Panc1 (cell line): ENCODE measurements around the gene SLC9A1. TPM values are rescaled to one million over a fixed set of nuclear protein-coding genes. Genes with fewer than 3 reads are reported as not detected.

Experiments
- ATAC-seq: fragments of 200-7000 bp; cut with Tn5 transposase; 2 replicates; pipeline ENCODE4 v1.9.1; 2020; ENCODE audit warnings: mild to moderate bottlenecking, moderate library complexity
- BruUV-seq: library from RNA; stranded (reverse); fragments of 400-500 nt; replicated peaks from 2 replicates; lab custom pipeline; 2021; lab: Mats Ljungman, UMichigan
- CTCF ChIA-PET: fragments of 300-600 bp; sonication (Branson Sonifier 250); formaldehyde crosslinking; loops from one replicate; lab custom pipeline; 2022; ENCODE audit warnings: antibody characterized with exemption; lab: Charles Lee
- POLR2A ChIA-PET: fragments of 300-600 bp; sonication (Branson Sonifier 250); formaldehyde crosslinking; loops from one replicate; lab custom pipeline; 2022; ENCODE audit warnings: antibody characterized with exemption; lab: Charles Lee
- DNase-seq: peaks from one replicate; pipeline ENCODE4 v3.0.0-alpha.2; 2010; ENCODE audit warnings: low read depth, low spot score
- H3K27ac ChIP-seq: 2 replicates; pipeline ENCODE4 v1.5.1; 2011; ENCODE audit warnings: mild to moderate bottlenecking, low read length, inconsistent platforms
- H3K27me3 ChIP-seq: fragments of 200-500 bp; sonication (Bioruptor generic); 2 replicates; pipeline ENCODE4 v1.6.0; 2014; ENCODE audit warnings: low read length, inconsistent platforms; ENCODE audit not compliant: control insufficient read depth, insufficient read depth
- H3K36me3 ChIP-seq: fragments of 200-500 bp; sonication (Bioruptor generic); 2 replicates; pipeline ENCODE4 v1.5.1; 2014; ENCODE audit warnings: inconsistent platforms, mild to moderate bottlenecking, low read length, moderate library complexity; ENCODE audit not compliant: control insufficient read depth, insufficient read depth
- H3K4me1 ChIP-seq: 2 replicates; pipeline ENCODE4 v1.5.1; 2011; ENCODE audit warnings: inconsistent platforms, mild to moderate bottlenecking, low read length, moderate library complexity; ENCODE audit not compliant: control insufficient read depth, insufficient read depth
- H3K4me3 ChIP-seq, 2 experiments: 2 replicates each; pipeline ENCODE4 v1.5.1; 2011 to 2012; ENCODE audit warnings: low read depth in 2 of 2, low read length in 2 of 2, mild to moderate bottlenecking in 2 of 2, inconsistent platforms in 1 of 2, moderate library complexity in 1 of 2
- H3K9me3 ChIP-seq: fragments of 200-500 bp; sonication (Bioruptor generic); 2 replicates; pipeline ENCODE4 v1.5.1; 2014; ENCODE audit warnings: low read depth, mild to moderate bottlenecking, inconsistent platforms, low read length, moderate library complexity; ENCODE audit not compliant: control insufficient read depth, insufficient read depth
- POLR2AphosphoS5 ChIP-seq: IDR thresholded peaks from 2 replicates; pipeline ENCODE4 v1.6.1; 2012; ENCODE audit warnings: mild to moderate bottlenecking, low read depth, low read length, moderate library complexity
- SIN3A ChIP-seq: IDR thresholded peaks from 2 replicates; pipeline ENCODE4 v1.6.1; 2012; ENCODE audit warnings: low read depth, mild to moderate bottlenecking, low read length, moderate library complexity, borderline replicate concordance; ENCODE audit not compliant: insufficient read depth
- TCF7L2 ChIP-seq: IDR thresholded peaks from 2 replicates; pipeline ENCODE4 v1.6.1; 2011; ENCODE audit warnings: mild to moderate bottlenecking, low read depth, low read length, inconsistent platforms
- in situ Hi-C: cut with HindIII; loops from 2 replicates; pipeline ENCODE4 v1.10.0; 2016; ENCODE audit warnings: low sequenced_read_pairs, low pct_unique_long_range_greater_than_20kb
- intact Hi-C: fragments of 100-400 bp; cut with micrococcal nuclease; formaldehyde crosslinking; loops from one replicate; pipeline ENCODE4 v1.10.0; 2022; ENCODE audit not compliant: unreplicated experiment
- total RNA-seq: library from RNA; stranded (reverse); gene quantifications from one replicate; pipeline ENCODE4 v1.2.1, GENCODE V29; 2021; ENCODE audit not compliant: unreplicated experiment
- TF ChIP-seq, protein P1 (sequence below): fragments of 450-650 bp; IDR thresholded peaks from 2 replicates; pipeline ENCODE4 v1.5.1; 2017; ENCODE audit warnings: mild to moderate bottlenecking
- TF ChIP-seq, protein P2 (sequence below), 2 experiments: IDR thresholded peaks; 2 replicates each; pipeline ENCODE4 v1.6.1; 2011 to 2012; ENCODE audit warnings: low read depth in 2 of 2, control low read depth in 1 of 2, low read length in 1 of 2, mild to moderate bottlenecking in 1 of 2, moderate library complexity in 1 of 2; ENCODE audit not compliant: insufficient read depth in 1 of 2

SLC9A1 gene
- total RNA-seq, 1 experiment from 2014 or later = 31.3 TPM

DNA sequence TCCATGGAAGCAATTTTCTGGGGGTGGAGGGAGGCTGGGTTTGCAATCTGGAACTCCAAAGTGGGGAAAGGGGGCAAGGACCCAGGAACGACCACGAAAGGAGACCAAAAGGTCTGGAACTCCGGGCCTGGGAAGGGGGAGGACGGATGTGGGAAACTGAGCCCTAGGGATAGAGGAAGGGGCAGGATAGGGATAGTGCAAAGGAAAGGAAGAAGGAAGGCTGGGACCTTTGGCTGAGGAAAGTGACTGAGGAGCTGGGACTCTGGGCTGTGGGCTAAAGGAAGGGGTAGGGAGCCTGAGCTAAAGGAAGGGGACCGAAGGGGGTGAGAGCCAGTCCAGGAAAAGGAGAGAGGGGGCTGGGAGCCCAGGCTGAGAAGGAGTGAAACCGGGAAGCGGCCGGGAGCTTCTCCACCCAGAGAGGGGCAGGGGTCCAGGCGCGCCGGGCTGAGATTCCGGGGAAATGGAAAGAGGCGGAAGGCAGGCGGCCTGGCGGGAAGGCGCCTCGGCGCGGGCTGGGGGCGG, 395 bp downstream of the SLC9A1 start:
- no peak for DNase-seq
- ATAC-seq = peak; percentile 52
- no peak for TF ChIP-seq SIN3A
- no peak for TF ChIP-seq POLR2AphosphoS5
- TF ChIP-seq, protein P1, sequence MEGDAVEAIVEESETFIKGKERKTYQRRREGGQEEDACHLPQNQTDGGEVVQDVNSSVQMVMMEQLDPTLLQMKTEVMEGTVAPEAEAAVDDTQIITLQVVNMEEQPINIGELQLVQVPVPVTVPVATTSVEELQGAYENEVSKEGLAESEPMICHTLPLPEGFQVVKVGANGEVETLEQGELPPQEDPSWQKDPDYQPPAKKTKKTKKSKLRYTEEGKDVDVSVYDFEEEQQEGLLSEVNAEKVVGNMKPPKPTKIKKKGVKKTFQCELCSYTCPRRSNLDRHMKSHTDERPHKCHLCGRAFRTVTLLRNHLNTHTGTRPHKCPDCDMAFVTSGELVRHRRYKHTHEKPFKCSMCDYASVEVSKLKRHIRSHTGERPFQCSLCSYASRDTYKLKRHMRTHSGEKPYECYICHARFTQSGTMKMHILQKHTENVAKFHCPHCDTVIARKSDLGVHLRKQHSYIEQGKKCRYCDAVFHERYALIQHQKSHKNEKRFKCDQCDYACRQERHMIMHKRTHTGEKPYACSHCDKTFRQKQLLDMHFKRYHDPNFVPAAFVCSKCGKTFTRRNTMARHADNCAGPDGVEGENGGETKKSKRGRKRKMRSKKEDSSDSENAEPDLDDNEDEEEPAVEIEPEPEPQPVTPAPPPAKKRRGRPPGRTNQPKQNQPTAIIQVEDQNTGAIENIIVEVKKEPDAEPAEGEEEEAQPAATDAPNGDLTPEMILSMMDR = no peak
- no peak for TF ChIP-seq TCF7L2
- TF ChIP-seq, protein P2, sequence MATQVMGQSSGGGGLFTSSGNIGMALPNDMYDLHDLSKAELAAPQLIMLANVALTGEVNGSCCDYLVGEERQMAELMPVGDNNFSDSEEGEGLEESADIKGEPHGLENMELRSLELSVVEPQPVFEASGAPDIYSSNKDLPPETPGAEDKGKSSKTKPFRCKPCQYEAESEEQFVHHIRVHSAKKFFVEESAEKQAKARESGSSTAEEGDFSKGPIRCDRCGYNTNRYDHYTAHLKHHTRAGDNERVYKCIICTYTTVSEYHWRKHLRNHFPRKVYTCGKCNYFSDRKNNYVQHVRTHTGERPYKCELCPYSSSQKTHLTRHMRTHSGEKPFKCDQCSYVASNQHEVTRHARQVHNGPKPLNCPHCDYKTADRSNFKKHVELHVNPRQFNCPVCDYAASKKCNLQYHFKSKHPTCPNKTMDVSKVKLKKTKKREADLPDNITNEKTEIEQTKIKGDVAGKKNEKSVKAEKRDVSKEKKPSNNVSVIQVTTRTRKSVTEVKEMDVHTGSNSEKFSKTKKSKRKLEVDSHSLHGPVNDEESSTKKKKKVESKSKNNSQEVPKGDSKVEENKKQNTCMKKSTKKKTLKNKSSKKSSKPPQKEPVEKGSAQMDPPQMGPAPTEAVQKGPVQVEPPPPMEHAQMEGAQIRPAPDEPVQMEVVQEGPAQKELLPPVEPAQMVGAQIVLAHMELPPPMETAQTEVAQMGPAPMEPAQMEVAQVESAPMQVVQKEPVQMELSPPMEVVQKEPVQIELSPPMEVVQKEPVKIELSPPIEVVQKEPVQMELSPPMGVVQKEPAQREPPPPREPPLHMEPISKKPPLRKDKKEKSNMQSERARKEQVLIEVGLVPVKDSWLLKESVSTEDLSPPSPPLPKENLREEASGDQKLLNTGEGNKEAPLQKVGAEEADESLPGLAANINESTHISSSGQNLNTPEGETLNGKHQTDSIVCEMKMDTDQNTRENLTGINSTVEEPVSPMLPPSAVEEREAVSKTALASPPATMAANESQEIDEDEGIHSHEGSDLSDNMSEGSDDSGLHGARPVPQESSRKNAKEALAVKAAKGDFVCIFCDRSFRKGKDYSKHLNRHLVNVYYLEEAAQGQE (IDR thresholded peaks at IDR 0.05; ENCODE audit: insufficient read depth in 1 of 2, low read depth in 2 of 2, low read length in 1 of 2) = no peak
- Histone ChIP-seq H3K27me3 (no peaks in the 10 kb centered on the region), H3K36me3 (no peaks in the 10 kb centered on the region), H3K4me1 (peaks cover 35% of the 10 kb centered on the region), H3K27ac (peak overlapping the region; percentile 73), H3K9me3 (no peaks in the 10 kb centered on the region), H3K4me3 (peak overlapping the region; percentile 58 to 85)
- CTCF ChIA-PET = interaction anchor here (0.6 to 0.9 kb wide), 9 partner anchors 8 to 211 kb away, joined by 3 to 15 read pairs (median 8); no protein-coding TSS in a partner anchor
- POLR2A ChIA-PET = interaction anchor here (0.6 to 1.4 kb wide), 10 partner anchors 9 to 97 kb away, joined by 3 to 17 read pairs (median 11); partner anchors contain the start of gene WDTC1
- intact Hi-C loops (no loop called here), in situ Hi-C loops (no loop called here)
- BruUV-seq = no TSS peak

GRCh38 chr1:27153927-27154358, 982 bp downstream of the SLC9A1 start:
- Histone ChIP-seq H3K36me3 (no peaks in the 10 kb centered on the region), H3K27me3 (no peaks in the 10 kb centered on the region), H3K9me3 (no peaks in the 10 kb centered on the region), H3K4me3 (peak overlapping the region; percentile 58 to 85), H3K4me1 (peaks cover 35% of the 10 kb centered on the region), H3K27ac (peak overlapping the region; percentile 73)
- DNase-seq (no peak), ATAC-seq (0 out of 2 replicates have a peak, but pooled peaks have one; percentile 6)
- intact Hi-C loops (no loop called here), in situ Hi-C loops (no loop called here)
- POLR2A ChIA-PET = interaction anchor here (0.5 to 1.4 kb wide), 2 partner anchors 8 to 9 kb away, joined by 4 to 11 read pairs; no protein-coding TSS in a partner anchor
- TSS peak; percentile 66 for BruUV-seq
- CTCF ChIA-PET = interaction anchor here (0.5 to 1.1 kb wide), 3 partner anchors 10 to 64 kb away, joined by 3 to 4 read pairs (median 3); no protein-coding TSS in a partner anchor
- TF ChIP-seq SIN3A = no peak
- TF ChIP-seq, protein P2 (IDR thresholded peaks at IDR 0.05; ENCODE audit: insufficient read depth in 1 of 2, low read depth in 2 of 2, low read length in 1 of 2) = no peak
